Adrenal gland (tissue), 19 donors: ENCODE measurements around the gene SZT2. TPM values are rescaled to one million over a fixed set of nuclear protein-coding genes. Genes with fewer than 3 reads are reported as not detected.

ENCODE experiments used
- DNase-seq, 7 donors: peaks; one replicate each; pipeline ENCODE4 v3.0.0-alpha.2; 2019 to 2020
- H3K27ac ChIP-seq, 5 donors: fragments of 200-600 bp; sonication (generic) in 4 of 5; 1 replicate in 3 of 5; 2 replicates in 2 of 5; pipeline versions ENCODE4 v1.5.1 to v1.8.0; 2016 to 2020; ENCODE audit warnings: mild to moderate bottlenecking in 1 of 5
- H3K27me3 ChIP-seq: fragments of 200-600 bp; 2 replicates; pipeline ENCODE4 v1.8.0; 2021
- H3K36me3 ChIP-seq, 2 donors: fragments of 200-600 bp; replicated peaks in 1 of 2; 1 replicate in 1 of 2; 2 replicates in 1 of 2; pipeline versions ENCODE4 v1.5.1 to v1.8.0; 2018 to 2022
- H3K4me1 ChIP-seq, 2 donors: fragments of 200-600 bp; replicated peaks in 1 of 2; 1 replicate in 1 of 2; 2 replicates in 1 of 2; pipeline versions ENCODE4 v1.5.1 to v1.8.0; 2018 to 2021
- H3K4me3 ChIP-seq, 4 donors: fragments of 200-600 bp; sonication (generic) in 3 of 4; one replicate each; pipeline ENCODE4 v1.5.1; 2016 to 2018
- H3K9me3 ChIP-seq, 3 donors: fragments of 200-600 bp; sonication (generic) in 1 of 3; replicated peaks in 1 of 3; 1 replicate in 2 of 3; 2 replicates in 1 of 3; pipeline versions ENCODE4 v1.5.1 to v1.8.0; 2016 to 2021
- POLR2A ChIP-seq, 2 donors: fragments of 450-650 bp; IDR thresholded peaks; one replicate each; pipeline ENCODE4 v1.6.1; 2017; ENCODE audit warnings: antibody characterized with exemption in 2 of 2, mild to moderate bottlenecking in 2 of 2, moderate library complexity in 1 of 2
- WGBS, 4 donors: extraction: QIAGEN DNeasy Blood & Tissue Kit in 2 of 4; methylation state at CpG; one replicate each; pipeline versions ENCODE4 v1.1.5 to v1.1.7; 2013 to 2017; 5-methylcytosine and 5-hydroxymethylcytosine counted together
- intact Hi-C, 2 donors: fragments of 100-400 bp; cut with DNase I; formaldehyde crosslinking; loops; one replicate each; pipeline versions ENCODE4 v1.14.1 to v1.15.0; 2022 to 2023
- long read RNA-seq, 10 donors: library from polyadenylated mRNA in 3 of 10; unstranded in 2 of 10; stranded (forward) in 1 of 10; transcript quantifications; one replicate each; pipeline ENCODE4 v2.0.0 and lab custom pipeline, GENCODE V29; 2021 to 2026
- polyA plus RNA-seq, 3 donors: library from polyadenylated mRNA; stranded (reverse); fragments of 200-250 nt in 2 of 3; fragments of 350-450 nt in 1 of 3; fragmentation: Illumina TruSeq in 1 of 3; extraction: RNeasy Lipid Tissue Mini Kit (QIAGEN cat#74804) in 1 of 3; gene quantifications; one replicate each; pipeline ENCODE4 v1.2.3, GENCODE V29; 2013 to 2014
- total RNA-seq, 9 donors: library from RNA; depleted of rRNA in 4 of 9; stranded (reverse); fragments of >200 nt in 4 of 9; fragments of 120-200 nt in 1 of 9; fragmentation: NEBNext Ultra II Directional in 1 of 9; extraction: Animal tissue kit (Norgen Biotek cat#: 25700) in 1 of 9; gene quantifications; one replicate each; pipeline versions ENCODE4 v1.1.0 to v1.2.4, GENCODE V29; 2013 to 2023
- TF ChIP-seq, protein P1 (sequence below), 6 experiments: fragments of 450-650 bp in 4 of 6; fragments of 200-600 bp in 2 of 6; sonication (generic) in 1 of 6; IDR thresholded peaks; 1 replicate in 5 of 6; 2 replicates in 1 of 6; pipeline versions ENCODE4 v1.5.1 to v1.8.0; 2016 to 2021; ENCODE audit warnings: antibody characterized with exemption in 6 of 6, mild to moderate bottlenecking in 2 of 6, moderate library complexity in 1 of 6
- donor health status: healthy with polysubstance abuse.
- donor health status: Bipolar disorder and iron deficiency.
- donor health status: DM: yes; HTN: yes; CAD: no.
- donor health status: DM: no; HTN: no; CAD: no.
- donor health status: DM: no; HTN: no; CAD: no.
- donor health status: DM: yes; HTN: yes; CAD: no.

The SZT2 gene
- total RNA-seq (10 to 100 TPM; 16.1 to 62.3 (median 36.1) TPM), polyA plus RNA-seq (100 to 1,000 TPM in 1 of 3 donors, 10 to 100 TPM in 2; 12.2 to 106 (median 33.3) TPM)
- long read RNA-seq, donor 1, partial matches to known transcripts = 10 of 29 reads
- long read RNA-seq, donor 1, other reads (novel, unspliced or antisense) = 19 of 29 reads
- long read RNA-seq, donor 2, partial matches to known transcripts = 0 of 14 reads
- long read RNA-seq, donor 2, other reads (novel, unspliced or antisense) = 14 of 14 reads
- long read RNA-seq, donor 3 = 0 reads
- long read RNA-seq, donor 4, partial matches to known transcripts = 1 of 3 reads
- long read RNA-seq, donor 4, other reads (novel, unspliced or antisense) = 1 of 3 reads
- long read RNA-seq, donor 5, partial matches to known transcripts = 4 of 8 reads
- long read RNA-seq, donor 5, other reads (novel, unspliced or antisense) = 4 of 8 reads
- long read RNA-seq, donor 6, partial matches to known transcripts = 1 of 1 reads
- long read RNA-seq, donor 6, other reads (novel, unspliced or antisense) = 0 of 1 reads
- long read RNA-seq, donor 7, partial matches to known transcripts = 0 of 7 reads
- long read RNA-seq, donor 7, other reads (novel, unspliced or antisense) = 7 of 7 reads
- long read RNA-seq, donor 8, partial matches to known transcripts = 15 of 52 reads
- long read RNA-seq, donor 8, other reads (novel, unspliced or antisense) = 37 of 52 reads
- long read RNA-seq, donor 9, partial matches to known transcripts = 0 of 1 reads
- long read RNA-seq, donor 9, other reads (novel, unspliced or antisense) = 0 of 1 reads
- long read RNA-seq, donor 10 = 0 reads

DNA sequence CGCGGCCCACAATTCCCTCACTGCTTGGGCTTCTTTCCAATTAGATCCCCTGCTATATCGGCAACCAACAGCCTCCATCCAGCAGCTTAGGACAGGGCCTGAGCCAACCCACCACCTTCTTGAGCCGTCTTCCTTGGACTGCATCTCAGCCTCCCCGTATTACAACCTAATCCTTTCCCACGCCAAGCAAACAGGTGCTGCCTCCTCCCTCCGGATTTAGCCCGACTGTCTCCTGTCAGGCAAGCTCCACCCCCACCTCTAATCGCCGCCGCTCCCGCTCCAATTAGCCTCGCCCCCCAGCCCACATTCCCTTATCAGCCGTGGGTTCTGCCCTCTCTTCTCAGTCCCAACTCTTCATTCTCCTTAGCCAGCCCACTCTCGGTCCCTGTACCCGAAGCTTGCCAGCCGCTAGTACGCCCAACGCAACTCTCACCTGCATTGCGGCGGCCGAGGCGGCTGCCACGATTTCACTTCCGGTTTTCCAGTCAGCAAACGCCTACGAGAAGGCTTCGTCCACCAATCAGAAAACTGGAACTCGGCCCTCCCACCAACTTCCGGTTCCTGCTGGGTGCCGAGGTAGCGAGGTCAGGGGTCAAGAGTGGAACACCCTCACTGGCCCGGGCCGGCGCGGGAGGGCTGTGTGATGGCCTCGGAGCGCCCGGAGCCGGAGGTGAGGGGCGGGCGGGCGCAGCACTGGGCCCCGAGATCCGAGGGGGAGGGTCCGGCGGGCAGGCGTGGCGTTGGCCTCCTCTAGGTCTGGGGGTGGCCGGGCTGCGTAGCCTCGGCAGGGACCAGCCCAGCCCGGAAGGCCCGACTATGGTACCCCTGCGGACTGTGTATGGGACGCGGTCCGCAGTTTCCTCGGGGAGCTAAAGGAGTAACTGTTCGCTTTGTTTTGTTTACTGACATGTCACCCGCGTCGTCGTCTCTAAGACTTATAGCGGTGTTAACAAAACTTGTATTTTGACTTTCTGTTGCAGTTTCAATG lies at the start of gene SZT2, which contains the start of gene MED8:
TSS of gene SZT2 (plus strand) at position 574 of the 988 bp plus-strand sequence. CDS start at position 644, 70 bp downstream.
TSS of gene MED8 (minus strand) at position 475 of the 988 bp plus-strand sequence. CDS start at position 439, 36 bp downstream.
- H3K27ac ChIP-seq = peak within 1 kb of the TSS; percentile 51 to 88 (median 67)
- no peaks in the 10 kb centered on the region for H3K27me3 ChIP-seq
- TF ChIP-seq, protein P1, sequence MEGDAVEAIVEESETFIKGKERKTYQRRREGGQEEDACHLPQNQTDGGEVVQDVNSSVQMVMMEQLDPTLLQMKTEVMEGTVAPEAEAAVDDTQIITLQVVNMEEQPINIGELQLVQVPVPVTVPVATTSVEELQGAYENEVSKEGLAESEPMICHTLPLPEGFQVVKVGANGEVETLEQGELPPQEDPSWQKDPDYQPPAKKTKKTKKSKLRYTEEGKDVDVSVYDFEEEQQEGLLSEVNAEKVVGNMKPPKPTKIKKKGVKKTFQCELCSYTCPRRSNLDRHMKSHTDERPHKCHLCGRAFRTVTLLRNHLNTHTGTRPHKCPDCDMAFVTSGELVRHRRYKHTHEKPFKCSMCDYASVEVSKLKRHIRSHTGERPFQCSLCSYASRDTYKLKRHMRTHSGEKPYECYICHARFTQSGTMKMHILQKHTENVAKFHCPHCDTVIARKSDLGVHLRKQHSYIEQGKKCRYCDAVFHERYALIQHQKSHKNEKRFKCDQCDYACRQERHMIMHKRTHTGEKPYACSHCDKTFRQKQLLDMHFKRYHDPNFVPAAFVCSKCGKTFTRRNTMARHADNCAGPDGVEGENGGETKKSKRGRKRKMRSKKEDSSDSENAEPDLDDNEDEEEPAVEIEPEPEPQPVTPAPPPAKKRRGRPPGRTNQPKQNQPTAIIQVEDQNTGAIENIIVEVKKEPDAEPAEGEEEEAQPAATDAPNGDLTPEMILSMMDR (IDR thresholded peaks at IDR 0.05) = peak in 1 of 6 experiments; percentile 2
- peak; percentile 58 to 72 for TF ChIP-seq POLR2A (IDR thresholded peaks at IDR 0.05)
- H3K36me3 ChIP-seq = peaks cover 0 to 31% of the 10 kb centered on the region in 2 donors
- peak; percentile 96 to 99 (median 96) for DNase-seq
- peak within 1 kb of the TSS; percentile 65 to 93 (median 86) for H3K4me3 ChIP-seq
- intact Hi-C loops = no loop called here
- no peaks in the 10 kb centered on the region for H3K9me3 ChIP-seq
- 0 to 1% (median 0%) methylated on average over 43 to 65 of the region's 65 CpGs for WGBS, 4 donors
- H3K4me1 ChIP-seq = peaks cover 16 to 27% of the 10 kb centered on the region in 2 donors

GRCh38 chr1:43340559-43340958 lies 49.1 kb upstream of the SZT2 start:
- intact Hi-C loops = no loop called here
- TF ChIP-seq, protein P1 (IDR thresholded peaks at IDR 0.05) = no peak
- TF ChIP-seq POLR2A (IDR thresholded peaks at IDR 0.05) = no peak
- H3K4me3 ChIP-seq = no peak overlapping the region
- peaks cover 2 to 13% of the 10 kb centered on the region in 2 donors for H3K4me1 ChIP-seq
- no peaks in the 10 kb centered on the region for H3K36me3 ChIP-seq
- no peak for DNase-seq
- H3K9me3 ChIP-seq = no peaks in the 10 kb centered on the region
- H3K27ac ChIP-seq = no peak overlapping the region
- WGBS, 4 donors = 48 to 80% (median 63%) methylated on average over 1 of the region's 1 CpG
- no peaks in the 10 kb centered on the region for H3K27me3 ChIP-seq

- Histone ChIP-seq H3K36me3 (no peaks in the 10 kb centered on the region), H3K27ac (no peak overlapping the region), H3K27me3 (no peaks in the 10 kb centered on the region), H3K9me3 (no peaks in the 10 kb centered on the region), H3K4me1 (peaks cover 3 to 14% of the 10 kb centered on the region in 2 donors), H3K4me3 (no peak overlapping the region)
- intact Hi-C loops = no loop called here
- 51 to 60% (median 57%) methylated on average over 4 of the region's 4 CpGs for WGBS, 4 donors
- TF ChIP-seq POLR2A (IDR thresholded peaks at IDR 0.05) = no peak
- TF ChIP-seq, protein P1 (IDR thresholded peaks at IDR 0.05) = no peak
- DNase-seq = no peak
Observed at GRCh38 chr1:43344267-43344850, 45.3 kb upstream of the SZT2 start.
